ENCODE measurements around the gene LRRC4B.

LRRC4B gene

GRCh38 chr19:50516456-50516855, 51.8 kb downstream of the LRRC4B start:
- no peak for DNase-seq (ENCODE audit: low spot score)
- ChIA-PET POLR2A (ENCODE audit: low non-redundant PET) (no interaction called here), CTCF (no interaction called here)
- no peak overlapping the region for H3K27ac ChIP-seq
- no peak for TF ChIP-seq CTCF (conservative IDR thresholded peaks at IDR 0.05; ENCODE audit: low read depth)

GRCh38 chr19:50515168-50515561, 53.1 kb downstream of the LRRC4B start:
- ChIA-PET CTCF (no interaction called here), POLR2A (ENCODE audit: low non-redundant PET) (no interaction called here)
- no peak for TF ChIP-seq CTCF (conservative IDR thresholded peaks at IDR 0.05; ENCODE audit: low read depth)
- DNase-seq (ENCODE audit: low spot score): no peak
- H3K27ac ChIP-seq: no peak overlapping the region

GRCh38 chr19:50514346-50515167, 53.7 kb downstream of the LRRC4B start:
- ChIA-PET CTCF (no interaction called here), POLR2A (ENCODE audit: low non-redundant PET) (no interaction called here)
- TF ChIP-seq CTCF (conservative IDR thresholded peaks at IDR 0.05; ENCODE audit: low read depth): no peak
- no peak overlapping the region for H3K27ac ChIP-seq
- DNase-seq (ENCODE audit: low spot score): no peak

GRCh38 chr19:50513746-50514345, 54.4 kb downstream of the LRRC4B start, which contains the start of gene ASPDH:
Gene ASPDH (minus strand): TSS chr19:50513913. CDS start chr19:50513823, 90 bp downstream.
- H3K27ac ChIP-seq: no peak within 1 kb of the TSS
- no peak for TF ChIP-seq CTCF (conservative IDR thresholded peaks at IDR 0.05; ENCODE audit: low read depth)

GRCh38 chr19:50512999-50513745, 55.1 kb downstream of the LRRC4B start:
- ChIA-PET CTCF (no interaction called here), POLR2A (ENCODE audit: low non-redundant PET) (no interaction called here)
- no peak for TF ChIP-seq CTCF (conservative IDR thresholded peaks at IDR 0.05; ENCODE audit: low read depth)
- no peak overlapping the region for H3K27ac ChIP-seq
- no peak for DNase-seq (ENCODE audit: low spot score)

More at GRCh38 chr19:50513746-50514345, 54.4 kb downstream of the LRRC4B start, which contains the start of gene ASPDH:
- CTCF ChIA-PET: no interaction called here
- POLR2A ChIA-PET (ENCODE audit: low non-redundant PET): no interaction called here
- DNase-seq (ENCODE audit: low spot score): no peak

- POLR2A ChIA-PET (ENCODE audit: low non-redundant PET): no interaction called here
- CTCF ChIA-PET: no interaction called here
- DNase-seq (ENCODE audit: low spot score): no peak
- no peak for TF ChIP-seq CTCF (conservative IDR thresholded peaks at IDR 0.05; ENCODE audit: low read depth)
- H3K27ac ChIP-seq: peak overlapping the region; percentile 78
Measured at GRCh38 chr19:50512112-50512998, 55.9 kb downstream of the LRRC4B start.

Data from RWPE1 (cell line).